HG03025 (cell line): ENCODE measurements around the gene PARP4.
"Not testable (repeated sequence)": the region's sequence is repeated elsewhere in the genome, so short reads cannot be mapped to it uniquely, and the experiment has no call there.

Experiments
- ATAC-seq: cut with Tn5 transposase; IDR thresholded peaks from one replicate; pipeline ENCODE4 v1.9.1; 2021; ENCODE audit warnings: mild to moderate bottlenecking, moderate library complexity; ENCODE audit not compliant: unreplicated experiment, low FRiP score

The PARP4 gene

GRCh38 chr13:24458736-24459135, 53.8 kb downstream of the PARP4 start:
- no peak for ATAC-seq

- ATAC-seq = no peak
Measured at GRCh38 chr13:24456396-24456795, 56.2 kb downstream of the PARP4 start.

- no peak for ATAC-seq
Measured at GRCh38 chr13:24454056-24454455, 58.5 kb downstream of the PARP4 start.

GRCh38 chr13:24452044-24452443, 60.5 kb downstream of the PARP4 start:
- ATAC-seq = no peak

GRCh38 chr13:24450530-24450929, 62.0 kb downstream of the PARP4 start:
- ATAC-seq = no peak

- not testable (repeated sequence) for ATAC-seq
Measured at GRCh38 chr13:24444851-24445250, 67.7 kb downstream of the PARP4 start.

- ATAC-seq = no peak
Measured at GRCh38 chr13:24443366-24443765, 69.2 kb downstream of the PARP4 start.

- not testable (repeated sequence) for ATAC-seq
Measured at GRCh38 chr13:24426045-24426444, 86.5 kb downstream of the PARP4 start.

GRCh38 chr13:24419668-24420067, 92.9 kb downstream of the PARP4 start:
- not testable (repeated sequence) for ATAC-seq

GRCh38 chr13:24407844-24408243, 104.7 kb downstream of the PARP4 start:
- no peak for ATAC-seq

- no peak for ATAC-seq
Measured at GRCh38 chr13:24406524-24406923, 106.1 kb downstream of the PARP4 start.

GRCh38 chr13:24396821-24397220, 115.8 kb downstream of the PARP4 start:
- ATAC-seq = no peak

- no peak for ATAC-seq
Measured at GRCh38 chr13:24392972-24393371, 119.6 kb downstream of the PARP4 start.

GRCh38 chr13:24391771-24392683, 120.6 kb downstream of the PARP4 start:
- not testable (repeated sequence) for ATAC-seq

GRCh38 chr13:24390795-24391194, 121.8 kb downstream of the PARP4 start:
- not testable (repeated sequence) for ATAC-seq

- ATAC-seq = no peak
Measured at GRCh38 chr13:24389506-24389905, 123.1 kb downstream of the PARP4 start.

GRCh38 chr13:24388743-24389142, 123.8 kb downstream of the PARP4 start:
- not testable (repeated sequence) for ATAC-seq

- no peak for ATAC-seq
Measured at GRCh38 chr13:24386816-24387708, 125.5 kb downstream of the PARP4 start.

- no peak for ATAC-seq
Measured at GRCh38 chr13:24385902-24386301, 126.7 kb downstream of the PARP4 start.

GRCh38 chr13:24384946-24385345, 127.6 kb downstream of the PARP4 start:
- not testable (repeated sequence) for ATAC-seq

- not testable (repeated sequence) for ATAC-seq
Measured at GRCh38 chr13:24384091-24384490, 128.5 kb downstream of the PARP4 start.
